Immature natural killer cell (primary cell): ENCODE measurements around the gene SEPTIN11. TPM values are rescaled to one million over a fixed set of nuclear protein-coding genes. Genes with fewer than 3 reads are reported as not detected.
A peak's percentile ranks its signal among the peaks of the same experiment; 100 is the strongest.
"Not testable (repeated sequence)": the region's sequence is repeated elsewhere in the genome, so short reads cannot be mapped to it uniquely, and the experiment has no call there.

Experiments
- DNase-seq, 3 donors: peaks; one replicate each; pipeline ENCODE4 v3.0.0; 2022; ENCODE audit warnings: mixed read lengths in 1 of 3
- H3K27ac Mint-ChIP-seq, 6 donors: one replicate each; pipeline ENCODE4 v1.8.0; 2020; ENCODE audit warnings: mixed read lengths in 6 of 6, mild to moderate bottlenecking in 5 of 6, inconsistent platforms in 4 of 6, moderate library complexity in 3 of 6
- H3K27me3 Mint-ChIP-seq, 3 donors: one replicate each; pipeline ENCODE4 v1.8.0; 2020 to 2021; ENCODE audit warnings: low read depth in 3 of 3, mild to moderate bottlenecking in 3 of 3, mixed read lengths in 3 of 3, moderate library complexity in 3 of 3, inconsistent platforms in 1 of 3
- H3K36me3 Mint-ChIP-seq, 3 donors: one replicate each; pipeline ENCODE4 v1.8.0; 2020; ENCODE audit warnings: mixed read lengths in 3 of 3, inconsistent platforms in 2 of 3, mild to moderate bottlenecking in 2 of 3
- H3K4me1 Mint-ChIP-seq, 2 donors: one replicate each; pipeline ENCODE4 v1.8.0; 2020; ENCODE audit warnings: inconsistent platforms in 2 of 2, mild to moderate bottlenecking in 2 of 2, mixed read lengths in 2 of 2, moderate library complexity in 1 of 2
- H3K4me3 Mint-ChIP-seq, 5 donors: one replicate each; pipeline ENCODE4 v1.8.0; 2020; ENCODE audit warnings: mild to moderate bottlenecking in 5 of 5, mixed read lengths in 5 of 5, inconsistent platforms in 3 of 5, moderate library complexity in 3 of 5
- H3K9me3 Mint-ChIP-seq, 6 donors: one replicate each; pipeline ENCODE4 v1.8.0; 2020; ENCODE audit warnings: mild to moderate bottlenecking in 6 of 6, mixed read lengths in 6 of 6, inconsistent platforms in 4 of 6, moderate library complexity in 3 of 6
- polyA plus RNA-seq, 3 donors: library from polyadenylated mRNA; unstranded; fragments of 300-500 nt; fragmentation: Illumina TruSeq; gene quantifications; one replicate each; pipeline ENCODE4 v1.2.3, GENCODE V29; 2021

SEPTIN11 gene
- polyA plus RNA-seq, 3 donors from 2014 or later = 40.4 to 59.6 (median 57.5) TPM

GRCh38 chr4:76957004-76957738, 7.6 kb downstream of the SEPTIN11 start:
- Mint-ChIP-seq H3K4me3 (no peak overlapping the region), H3K27ac (no peak overlapping the region)
- no peak for DNase-seq

GRCh38 chr4:76958891-76959290, 9.3 kb downstream of the SEPTIN11 start:
- no peaks in the 10 kb centered on the region for H3K27me3 Mint-ChIP-seq
- no peak for DNase-seq

More at GRCh38 chr4:76957004-76957738, 7.6 kb downstream of the SEPTIN11 start:
- Mint-ChIP-seq H3K4me1 (peaks cover 3 to 43% of the 10 kb centered on the region in 2 donors), H3K27me3 (peaks cover 0 to 2% (median 0%) of the 10 kb centered on the region in 3 donors), H3K9me3 (no peaks in the 10 kb centered on the region), H3K36me3 (peaks cover 0 to 5% (median 4%) of the 10 kb centered on the region in 3 donors)

GRCh38 chr4:76960014-76960413, 10.5 kb downstream of the SEPTIN11 start:
- Mint-ChIP-seq H3K27ac (no peak overlapping the region), H3K36me3 (peaks cover 3 to 8% (median 4%) of the 10 kb centered on the region in 3 donors), H3K4me1 (peaks cover 1 to 27% of the 10 kb centered on the region in 2 donors), H3K9me3 (no peaks in the 10 kb centered on the region), H3K4me3 (no peak overlapping the region), H3K27me3 (peaks cover 0 to 4% (median 0%) of the 10 kb centered on the region in 3 donors)
- no peak for DNase-seq

More at GRCh38 chr4:76958891-76959290, 9.3 kb downstream of the SEPTIN11 start:
- Mint-ChIP-seq H3K9me3 (no peaks in the 10 kb centered on the region), H3K4me3 (no peak overlapping the region), H3K4me1 (peaks cover 1 to 26% of the 10 kb centered on the region in 2 donors), H3K36me3 (peaks cover 0 to 5% (median 4%) of the 10 kb centered on the region in 3 donors), H3K27ac (no peak overlapping the region)

- Mint-ChIP-seq H3K36me3 (peaks cover 5 to 13% (median 6%) of the 10 kb centered on the region in 3 donors), H3K27me3 (peaks cover 0 to 4% (median 0%) of the 10 kb centered on the region in 3 donors), H3K4me3 (no peak overlapping the region), H3K27ac (no peak overlapping the region), H3K4me1 (peaks cover 1 to 34% of the 10 kb centered on the region in 2 donors), H3K9me3 (no peaks in the 10 kb centered on the region)
- DNase-seq = no peak
Observed at GRCh38 chr4:76962406-76963130, 13.0 kb downstream of the SEPTIN11 start.

- H3K27me3 Mint-ChIP-seq = peaks cover 0 to 4% (median 0%) of the 10 kb centered on the region in 3 donors
- no peak overlapping the region for H3K27ac Mint-ChIP-seq
- no peak for DNase-seq
- H3K4me3 Mint-ChIP-seq = no peak overlapping the region
- H3K9me3 Mint-ChIP-seq = no peaks in the 10 kb centered on the region
- H3K4me1 Mint-ChIP-seq = peaks cover 1 to 34% of the 10 kb centered on the region in 2 donors
- peaks cover 5 to 10% (median 6%) of the 10 kb centered on the region in 3 donors for H3K36me3 Mint-ChIP-seq
Observed at GRCh38 chr4:76963131-76963750, 13.7 kb downstream of the SEPTIN11 start.

- peaks cover 1 to 34% of the 10 kb centered on the region in 2 donors for H3K4me1 Mint-ChIP-seq
- DNase-seq, H3K27me3 Mint-ChIP-seq, H3K4me3 Mint-ChIP-seq, H3K36me3 Mint-ChIP-seq, H3K9me3 Mint-ChIP-seq, H3K27ac Mint-ChIP-seq: not testable (repeated sequence)
Observed at GRCh38 chr4:76963927-76964326, 14.4 kb downstream of the SEPTIN11 start.

GRCh38 chr4:76964769-76965168, 15.2 kb downstream of the SEPTIN11 start:
- Mint-ChIP-seq H3K36me3 (peaks cover 5 to 8% (median 6%) of the 10 kb centered on the region in 3 donors), H3K27ac (no peak overlapping the region), H3K4me1 (peaks cover 1 to 28% of the 10 kb centered on the region in 2 donors), H3K9me3 (no peaks in the 10 kb centered on the region), H3K4me3 (no peak overlapping the region), H3K27me3 (peaks cover 0 to 4% (median 0%) of the 10 kb centered on the region in 3 donors)
- DNase-seq = no peak

GRCh38 chr4:76965866-76966579, 16.5 kb downstream of the SEPTIN11 start:
- Mint-ChIP-seq H3K4me1 (peaks cover 0 to 21% of the 10 kb centered on the region in 2 donors), H3K36me3 (peaks cover 5 to 8% (median 6%) of the 10 kb centered on the region in 3 donors), H3K27me3 (peaks cover 0 to 4% (median 0%) of the 10 kb centered on the region in 3 donors), H3K4me3 (no peak overlapping the region), H3K27ac (no peak overlapping the region), H3K9me3 (no peaks in the 10 kb centered on the region)
- DNase-seq = no peak

- H3K4me1 Mint-ChIP-seq = peaks cover 0 to 16% of the 10 kb centered on the region in 2 donors
- H3K36me3 Mint-ChIP-seq = peaks cover 5 to 8% (median 6%) of the 10 kb centered on the region in 3 donors
- H3K4me3 Mint-ChIP-seq = no peak overlapping the region
- H3K9me3 Mint-ChIP-seq = no peaks in the 10 kb centered on the region
- no peak for DNase-seq
- H3K27me3 Mint-ChIP-seq = peaks cover 0 to 4% (median 0%) of the 10 kb centered on the region in 3 donors
- H3K27ac Mint-ChIP-seq = no peak overlapping the region
Observed at GRCh38 chr4:76968937-76969336, 19.4 kb downstream of the SEPTIN11 start.

GRCh38 chr4:76969495-76969894, 19.9 kb downstream of the SEPTIN11 start:
- no peak for DNase-seq
- H3K36me3 Mint-ChIP-seq = peaks cover 2 to 9% (median 5%) of the 10 kb centered on the region in 3 donors
- H3K4me1 Mint-ChIP-seq = peaks cover 0 to 11% of the 10 kb centered on the region in 2 donors
- H3K27ac Mint-ChIP-seq = no peak overlapping the region
- H3K27me3 Mint-ChIP-seq = no peaks in the 10 kb centered on the region
- H3K9me3 Mint-ChIP-seq = no peaks in the 10 kb centered on the region
- no peak overlapping the region for H3K4me3 Mint-ChIP-seq

GRCh38 chr4:76969941-76970529, 20.5 kb downstream of the SEPTIN11 start:
- peaks cover 2 to 10% (median 5%) of the 10 kb centered on the region in 3 donors for H3K36me3 Mint-ChIP-seq
- H3K27me3 Mint-ChIP-seq = no peaks in the 10 kb centered on the region
- no peaks in the 10 kb centered on the region for H3K9me3 Mint-ChIP-seq
- H3K27ac Mint-ChIP-seq = no peak overlapping the region
- peaks cover 0 to 7% of the 10 kb centered on the region in 2 donors for H3K4me1 Mint-ChIP-seq
- DNase-seq = no peak
- no peak overlapping the region for H3K4me3 Mint-ChIP-seq

GRCh38 chr4:76972306-76972705, 22.8 kb downstream of the SEPTIN11 start:
- no peak for DNase-seq
- Mint-ChIP-seq H3K9me3 (no peaks in the 10 kb centered on the region), H3K4me3 (no peak overlapping the region), H3K27me3 (peaks cover 0 to 3% (median 0%) of the 10 kb centered on the region in 3 donors), H3K27ac (no peak overlapping the region), H3K36me3 (peaks cover 0 to 6% (median 0%) of the 10 kb centered on the region in 3 donors), H3K4me1 (peaks cover under 1 to 8% of the 10 kb centered on the region in 2 donors)

GRCh38 chr4:76974150-76974549, 24.6 kb downstream of the SEPTIN11 start:
- Mint-ChIP-seq H3K4me3 (no peak overlapping the region), H3K4me1 (peaks cover 19 to 26% of the 10 kb centered on the region in 2 donors), H3K9me3 (peaks cover 0 to 2% (median 0%) of the 10 kb centered on the region in 6 donors), H3K36me3 (peaks cover 0 to 6% (median 0%) of the 10 kb centered on the region in 3 donors), H3K27ac (peak overlapping the region in 1 of 6 donors; percentile 19), H3K27me3 (peaks cover 0 to 3% (median 2%) of the 10 kb centered on the region in 3 donors)
- no peak for DNase-seq
